Activated CD4-positive, alpha-beta T cell treated with anti-CD3 and anti-CD28 coated beads, Interleukin-2, amount 10 ng/mL, durations not matched to agents 7 days and 5 days (primary cell): ENCODE data around the gene SETMAR. TPM values are rescaled to one million over a fixed set of nuclear protein-coding genes. Genes with fewer than 3 reads are reported as not detected.
"Not testable (repeated sequence)": the region's sequence is repeated elsewhere in the genome, so short reads cannot be mapped to it uniquely, and the experiment has no call there.

Experiments used
- CTCF ChIA-PET: fragments of 350-600 bp; sonication (Branson Sonifier 250); formaldehyde crosslinking; loops from one replicate; lab custom pipeline; 2021; ENCODE audit warnings: antibody characterized with exemption; lab: Charles Lee
- POLR2A ChIA-PET: fragments of 350-600 bp; sonication (Branson Sonifier 250); formaldehyde crosslinking; loops from one replicate; lab custom pipeline; 2021; ENCODE audit warnings: antibody characterized with exemption; lab: Charles Lee
- DNase-seq: peaks from one replicate; pipeline ENCODE4 v3.0.0-alpha.2; 2020
- H3K27ac Mint-ChIP-seq: one replicate; pipeline ENCODE4 v1.8.0; 2021; ENCODE audit warnings: mild to moderate bottlenecking, moderate library complexity, mixed read lengths
- H3K27me3 Mint-ChIP-seq: one replicate; pipeline ENCODE4 v1.8.0; 2021; ENCODE audit warnings: mixed read lengths
- H3K36me3 Mint-ChIP-seq: one replicate; pipeline ENCODE4 v1.8.0; 2021; ENCODE audit warnings: low read depth, mixed read lengths
- H3K4me1 Mint-ChIP-seq: one replicate; pipeline ENCODE4 v1.8.0; 2021; ENCODE audit warnings: mixed read lengths
- H3K4me3 Mint-ChIP-seq: one replicate; pipeline ENCODE4 v1.8.0; 2021; ENCODE audit warnings: mild to moderate bottlenecking, moderate library complexity, mixed read lengths
- H3K9me3 Mint-ChIP-seq: one replicate; pipeline ENCODE4 v1.8.0; 2021; ENCODE audit warnings: mixed read lengths
- total RNA-seq, 2 experiments: library from RNA; stranded (reverse); gene quantifications; one replicate each; pipeline ENCODE4 v1.2.3, GENCODE V29; 2021

Gene SETMAR
- total RNA-seq, 2 experiments from 2014 or later = 14.9 to 15.5 TPM

- H3K9me3 Mint-ChIP-seq, H3K27ac Mint-ChIP-seq, H3K27me3 Mint-ChIP-seq, DNase-seq, H3K36me3 Mint-ChIP-seq, H3K4me3 Mint-ChIP-seq, POLR2A ChIA-PET: not testable (repeated sequence)
- CTCF ChIA-PET = interaction anchor here (0.6 to 2.0 kb wide), 3 partner anchors 10 to 223 kb away, joined by 3 to 6 read pairs (median 3); no protein-coding TSS in a partner anchor
- H3K4me1 Mint-ChIP-seq = peaks cover 14% of the 10 kb centered on the region
These were observed 6.7 kb upstream of the SETMAR start for GRCh38 chr3:4296454-4296853.

DNA sequence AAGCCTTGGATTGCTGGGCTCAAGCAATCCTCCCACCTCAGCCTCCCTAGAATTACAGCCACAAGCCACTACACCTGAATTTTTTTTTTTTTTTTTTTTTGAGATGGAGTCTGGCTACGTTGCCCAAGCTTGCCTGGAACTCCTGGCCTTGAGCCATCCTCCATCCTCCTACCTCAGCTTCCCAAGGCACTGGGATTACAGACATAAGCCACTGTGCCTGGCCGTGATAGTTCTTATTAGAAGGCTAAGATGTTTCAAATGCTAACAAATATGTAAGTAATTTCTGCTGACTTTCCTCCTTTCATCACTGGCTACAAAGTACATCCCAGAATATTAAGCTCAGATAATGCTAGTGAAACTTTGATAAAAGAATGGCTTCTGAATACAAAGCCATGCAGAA, 5.7 kb upstream of the SETMAR start:
- H3K36me3 Mint-ChIP-seq = no peaks in the 10 kb centered on the region
- CTCF ChIA-PET = interaction anchor here (0.6 to 2.0 kb wide), 3 partner anchors 9 to 284 kb away, joined by 3 to 6 read pairs (median 3); no protein-coding TSS in a partner anchor
- H3K4me3 Mint-ChIP-seq = no peak overlapping the region
- peaks cover 2% of the 10 kb centered on the region for H3K9me3 Mint-ChIP-seq
- H3K27ac Mint-ChIP-seq = no peak overlapping the region
- peaks cover 12% of the 10 kb centered on the region for H3K4me1 Mint-ChIP-seq
- DNase-seq = no peak
- peaks cover 3% of the 10 kb centered on the region for H3K27me3 Mint-ChIP-seq
- POLR2A ChIA-PET = no interaction called here

- Mint-ChIP-seq H3K27me3 (peaks cover 3% of the 10 kb centered on the region), H3K9me3 (peaks cover 2% of the 10 kb centered on the region), H3K4me3 (peak overlapping the region; percentile 79), H3K4me1 (peaks cover 26% of the 10 kb centered on the region), H3K36me3 (peaks cover 13% of the 10 kb centered on the region), H3K27ac (peak overlapping the region; percentile 95)
- POLR2A ChIA-PET = no interaction called here
- CTCF ChIA-PET = no interaction called here
- DNase-seq = no peak
These were observed 422 bp upstream of the SETMAR start for GRCh38 chr3:4302747-4303146.

DNA sequence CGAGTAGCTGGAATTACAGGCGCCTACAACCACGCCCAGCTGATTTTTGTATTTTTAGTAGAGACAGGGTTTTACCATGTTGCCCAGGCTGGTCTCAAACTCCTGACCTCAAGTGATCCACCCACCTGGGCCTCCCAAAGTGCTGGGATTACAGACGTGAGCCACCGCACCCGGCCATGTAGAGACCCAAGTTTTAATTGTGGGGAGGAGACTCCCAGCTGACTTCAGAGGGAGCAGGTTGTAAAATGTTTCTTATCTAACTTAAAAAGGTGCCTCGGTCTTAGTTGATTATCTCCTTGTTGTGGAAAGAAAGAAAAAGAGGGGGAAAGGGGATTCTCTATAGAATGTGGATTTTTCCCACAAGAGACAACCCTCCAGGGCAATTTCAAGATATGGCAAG, 2.0 kb downstream of the SETMAR start:
- Mint-ChIP-seq H3K36me3 (peaks cover 16% of the 10 kb centered on the region), H3K4me1 (peaks cover 22% of the 10 kb centered on the region), H3K4me3 (peak overlapping the region; percentile 24)
- H3K27me3 Mint-ChIP-seq, H3K27ac Mint-ChIP-seq, POLR2A ChIA-PET, CTCF ChIA-PET, H3K9me3 Mint-ChIP-seq, DNase-seq: not testable (repeated sequence)

DNA sequence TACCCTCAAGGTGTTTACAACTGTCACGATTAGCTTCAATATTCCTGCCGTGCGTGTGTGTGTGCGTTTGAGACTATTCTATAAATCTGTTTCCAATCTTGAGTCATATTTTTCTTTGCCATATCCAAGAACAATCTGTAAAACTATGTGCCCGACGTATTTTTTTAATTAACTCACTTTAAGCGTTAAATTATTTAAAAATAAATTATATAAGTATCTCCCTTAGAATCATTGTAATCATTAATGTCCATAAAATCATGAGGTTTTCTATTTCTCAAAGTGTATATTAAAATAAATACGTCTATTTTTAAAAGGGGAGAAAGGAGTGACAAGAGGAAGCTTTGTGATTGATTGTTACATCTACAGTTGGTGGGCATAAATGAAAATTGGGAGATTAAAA, 2.9 kb downstream of the SETMAR start:
- CTCF ChIA-PET = interaction anchor here (1.7 kb wide), 1 partner anchor 9 kb away, joined by 6 read pairs; no protein-coding TSS in a partner anchor

DNA sequence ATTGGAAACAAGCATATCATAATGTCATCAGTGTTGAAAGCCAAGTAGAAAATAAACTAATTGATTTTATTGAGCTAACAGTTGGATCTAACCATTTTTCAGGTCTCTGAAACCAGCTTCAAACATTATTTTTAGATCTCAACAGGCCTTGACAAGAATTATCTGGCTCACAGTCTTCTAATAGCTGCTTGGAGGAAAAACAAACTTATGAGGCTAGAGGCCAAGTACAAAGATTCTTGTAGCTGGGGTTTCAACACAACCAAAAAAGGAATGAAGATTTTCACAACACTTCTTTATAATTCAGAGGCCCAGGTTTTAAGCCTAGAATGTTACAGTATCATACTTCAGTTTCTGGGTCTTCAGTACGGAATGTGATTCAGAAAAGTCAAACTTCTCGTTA, 3.7 kb downstream of the SETMAR start:
- Mint-ChIP-seq H3K4me1 (peaks cover 22% of the 10 kb centered on the region), H3K27me3 (no peaks in the 10 kb centered on the region), H3K9me3 (no peaks in the 10 kb centered on the region), H3K36me3 (peaks cover 16% of the 10 kb centered on the region), H3K27ac (no peak overlapping the region), H3K4me3 (no peak overlapping the region)
- DNase-seq = no peak
- ChIA-PET POLR2A (no interaction called here), CTCF (interaction anchor here (1.7 kb wide), 1 partner anchor 10 kb away, joined by 6 read pairs; no protein-coding TSS in a partner anchor)

More for the DNA sequence above, 2.9 kb downstream of the SETMAR start:
- Mint-ChIP-seq H3K27ac (no peak overlapping the region), H3K9me3 (no peaks in the 10 kb centered on the region), H3K27me3 (no peaks in the 10 kb centered on the region), H3K4me1 (peaks cover 22% of the 10 kb centered on the region), H3K4me3 (no peak overlapping the region), H3K36me3 (peaks cover 16% of the 10 kb centered on the region)
- POLR2A ChIA-PET = no interaction called here
- DNase-seq = no peak

DNA sequence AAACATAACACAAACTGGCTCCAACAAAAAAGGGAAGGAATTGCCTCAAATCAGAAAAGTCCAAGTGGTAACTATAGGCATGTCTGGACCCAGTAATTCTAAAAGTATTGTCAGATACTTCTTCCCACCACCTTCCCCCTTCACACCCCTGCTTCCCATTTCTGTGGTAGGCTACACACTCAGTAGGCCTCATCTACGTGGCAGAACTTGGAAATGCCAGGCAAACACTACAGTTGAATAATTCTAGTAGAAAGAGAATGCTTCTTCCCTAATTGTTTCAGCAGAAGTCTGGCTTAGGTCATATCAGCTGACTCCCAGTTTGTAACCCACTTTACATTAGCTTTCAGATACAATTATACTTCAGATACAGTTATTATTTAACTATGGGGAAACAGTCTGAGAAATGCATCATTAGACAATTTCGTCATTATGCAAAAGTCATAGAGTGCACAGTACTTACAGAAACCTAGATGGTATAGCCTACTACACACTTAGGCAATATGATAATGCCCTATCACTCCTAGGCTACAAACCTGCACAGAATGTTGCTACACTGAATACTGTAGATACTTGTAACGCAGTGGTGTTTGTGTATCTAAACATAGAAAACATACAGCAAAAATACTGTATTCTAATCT, 6.4 kb downstream of the SETMAR start:
- peaks cover 9% of the 10 kb centered on the region for H3K4me1 Mint-ChIP-seq
- H3K27ac Mint-ChIP-seq = no peak overlapping the region
- H3K9me3 Mint-ChIP-seq = no peaks in the 10 kb centered on the region
- CTCF ChIA-PET = no interaction called here
- DNase-seq = no peak
- peaks cover 16% of the 10 kb centered on the region for H3K36me3 Mint-ChIP-seq
- H3K27me3 Mint-ChIP-seq = no peaks in the 10 kb centered on the region
- POLR2A ChIA-PET = no interaction called here
- H3K4me3 Mint-ChIP-seq = no peak overlapping the region

DNA sequence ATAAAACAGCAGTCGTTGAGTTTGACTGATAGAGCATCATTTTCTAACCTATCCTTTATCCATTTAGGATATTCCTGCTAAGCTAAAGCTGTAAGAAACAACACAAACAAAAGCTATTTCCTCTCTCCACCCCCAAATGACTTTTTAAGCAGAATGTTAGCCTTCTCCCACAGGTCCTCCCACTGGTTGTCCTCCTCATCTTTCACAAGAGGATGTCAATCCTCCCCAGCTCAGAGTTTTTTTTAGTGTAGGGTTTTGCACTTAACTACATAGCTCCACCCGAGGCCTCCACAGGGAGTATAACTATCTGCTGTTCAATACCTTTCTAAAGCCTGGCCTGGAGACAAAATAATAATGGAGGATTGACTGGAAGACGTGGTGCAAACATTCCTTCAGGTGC, 7.8 kb downstream of the SETMAR start:
- DNase-seq = no peak
- ChIA-PET CTCF (interaction anchor here (1.2 kb wide), 1 partner anchor 40 kb away, joined by 3 read pairs; no protein-coding TSS in a partner anchor), POLR2A (no interaction called here)
- H3K9me3 Mint-ChIP-seq = no peaks in the 10 kb centered on the region
- no peak overlapping the region for H3K4me3 Mint-ChIP-seq
- H3K27me3 Mint-ChIP-seq = no peaks in the 10 kb centered on the region
- peaks cover 18% of the 10 kb centered on the region for H3K36me3 Mint-ChIP-seq
- H3K27ac Mint-ChIP-seq = no peak overlapping the region
- H3K4me1 Mint-ChIP-seq = no peaks in the 10 kb centered on the region

DNA sequence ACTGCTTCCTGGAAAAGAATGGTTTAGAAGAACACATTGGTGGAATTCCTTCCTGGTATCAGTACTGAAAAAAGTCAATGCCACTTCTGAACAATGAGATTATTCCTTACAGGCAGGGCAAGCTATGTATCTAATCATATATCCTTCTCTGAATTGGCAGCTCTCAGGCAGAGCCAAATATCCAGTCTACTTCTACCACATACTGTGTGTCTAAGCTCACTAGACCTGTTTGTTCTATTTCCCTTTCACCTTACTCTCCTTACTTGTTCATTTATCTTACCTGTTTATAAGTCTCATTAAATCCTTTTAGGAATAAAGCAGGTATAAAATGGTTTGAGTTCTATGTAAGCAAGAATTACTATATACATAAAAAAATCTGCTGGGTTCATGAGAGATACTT, 8.3 kb downstream of the SETMAR start:
- Mint-ChIP-seq H3K4me1 (no peaks in the 10 kb centered on the region), H3K9me3 (peaks cover 3% of the 10 kb centered on the region), H3K27ac (no peak overlapping the region), H3K4me3 (no peak overlapping the region), H3K27me3 (no peaks in the 10 kb centered on the region), H3K36me3 (peaks cover 24% of the 10 kb centered on the region)
- no peak for DNase-seq
- ChIA-PET POLR2A (no interaction called here), CTCF (no interaction called here)

DNA sequence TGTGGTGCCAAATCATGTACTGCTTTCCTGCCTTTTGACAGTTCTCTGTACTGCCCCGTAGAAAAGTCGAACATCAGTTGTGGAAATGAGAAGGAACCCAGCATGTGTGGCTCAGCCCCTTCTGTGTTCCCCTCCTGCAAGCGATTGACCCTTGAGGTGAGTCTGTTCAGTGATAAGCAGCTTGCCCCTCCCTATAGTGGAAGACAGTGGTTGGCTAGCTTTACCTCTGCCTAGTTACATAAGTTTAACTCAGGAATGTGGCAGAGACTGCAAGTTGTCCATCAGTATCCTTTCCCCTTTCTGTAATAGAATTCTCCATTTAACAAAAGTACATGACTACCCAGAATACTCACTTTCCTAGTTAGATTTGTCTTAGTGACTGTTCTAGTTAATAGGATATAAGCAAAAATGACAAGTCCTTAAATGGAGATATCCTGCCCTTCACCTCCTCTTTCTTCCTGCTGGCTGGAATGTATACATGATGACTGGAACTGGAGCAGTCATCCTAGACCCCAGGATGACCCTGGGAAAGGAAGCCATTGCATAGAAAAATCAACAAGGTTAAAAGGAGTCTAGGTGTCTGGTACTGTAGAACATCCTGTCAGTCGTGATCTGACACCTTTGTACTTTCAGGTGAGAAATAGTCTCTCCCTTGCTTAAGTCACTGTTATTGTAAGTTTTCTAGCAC, 10.6 kb downstream of the SETMAR start:
- ChIA-PET CTCF (no interaction called here), POLR2A (no interaction called here)
- H3K4me3 Mint-ChIP-seq = no peak overlapping the region
- H3K4me1 Mint-ChIP-seq = no peaks in the 10 kb centered on the region
- H3K36me3 Mint-ChIP-seq = peaks cover 21% of the 10 kb centered on the region
- H3K9me3 Mint-ChIP-seq = peaks cover 3% of the 10 kb centered on the region
- H3K27ac Mint-ChIP-seq = no peak overlapping the region
- H3K27me3 Mint-ChIP-seq = no peaks in the 10 kb centered on the region
- no peak for DNase-seq

GRCh38 chr3:4314688-4315087, 11.5 kb downstream of the SETMAR start:
- H3K4me1 Mint-ChIP-seq = no peaks in the 10 kb centered on the region
- ChIA-PET POLR2A (no interaction called here), CTCF (interaction anchor here (0.8 to 1.0 kb wide), 2 partner anchors 11 to 883 kb away, joined by 3 read pairs; no protein-coding TSS in a partner anchor)
- H3K4me3 Mint-ChIP-seq = no peak overlapping the region
- no peaks in the 10 kb centered on the region for H3K27me3 Mint-ChIP-seq
- H3K36me3 Mint-ChIP-seq = peaks cover 24% of the 10 kb centered on the region
- no peak overlapping the region for H3K27ac Mint-ChIP-seq
- DNase-seq = no peak
- peaks cover 3% of the 10 kb centered on the region for H3K9me3 Mint-ChIP-seq

GRCh38 chr3:4320096-4320911, 17.1 kb downstream of the SETMAR start:
- Mint-ChIP-seq H3K4me3 (no peak overlapping the region), H3K36me3 (peaks cover 18% of the 10 kb centered on the region), H3K9me3 (peaks cover 3% of the 10 kb centered on the region), H3K27me3 (no peaks in the 10 kb centered on the region), H3K27ac (no peak overlapping the region), H3K4me1 (no peaks in the 10 kb centered on the region)
- DNase-seq = no peak
- CTCF ChIA-PET = no interaction called here
- POLR2A ChIA-PET = no interaction called here

- CTCF ChIA-PET = no interaction called here
These were observed 18.6 kb downstream of the SETMAR start for GRCh38 chr3:4321732-4322131.

More at GRCh38 chr3:4321732-4322131, 18.6 kb downstream of the SETMAR start:
- no peak overlapping the region for H3K27ac Mint-ChIP-seq
- no peak for DNase-seq
- no peaks in the 10 kb centered on the region for H3K9me3 Mint-ChIP-seq
- H3K36me3 Mint-ChIP-seq = peaks cover 9% of the 10 kb centered on the region
- H3K27me3 Mint-ChIP-seq = no peaks in the 10 kb centered on the region
- no peaks in the 10 kb centered on the region for H3K4me1 Mint-ChIP-seq
- H3K4me3 Mint-ChIP-seq = no peak overlapping the region
- POLR2A ChIA-PET = no interaction called here
